ENCODE data around the gene CCDC150. TPM values are rescaled to one million over a fixed set of nuclear protein-coding genes. Genes with fewer than 3 reads are reported as not detected.
"Not testable (repeated sequence)": the region's sequence is repeated elsewhere in the genome, so short reads cannot be mapped to it uniquely, and the experiment has no call there.

Gene CCDC150
- total RNA-seq, 2 experiments from 2014 or later, result 18.6 to 30.6 TPM

- DNase-seq (no peak), ATAC-seq (no peak)
- Mint-ChIP-seq H3K9me3 (ENCODE audit: low read depth) (no peaks in the 10 kb centered on the region), H3K4me1 (peaks cover 2% of the 10 kb centered on the region), H3K36me3 (no peaks in the 10 kb centered on the region), H3K4me3 (no peak overlapping the region), H3K27ac (no peak overlapping the region), H3K27me3 (peaks cover 20% of the 10 kb centered on the region)
- CTCF ChIA-PET, result interaction anchor here (1.1 kb wide), 1 partner anchor 13 kb away, joined by 3 read pairs; the partner anchor contains the start of gene HECW2
Measured at GRCh38 chr2:196606516-196606915, 33.0 kb upstream of the CCDC150 start.

- Mint-ChIP-seq H3K9me3 (ENCODE audit: low read depth) (no peaks in the 10 kb centered on the region), H3K36me3 (no peaks in the 10 kb centered on the region), H3K27ac (no peak overlapping the region), H3K4me1 (peaks cover 2% of the 10 kb centered on the region), H3K4me3 (no peak overlapping the region), H3K27me3 (peaks cover 18% of the 10 kb centered on the region)
- no peak for DNase-seq
- no peak for ATAC-seq
- CTCF ChIA-PET, result no interaction called here
Measured at GRCh38 chr2:196607073-196607472, 32.4 kb upstream of the CCDC150 start.

GRCh38 chr2:196607896-196608295 lies 31.6 kb upstream of the CCDC150 start:
- H3K36me3 Mint-ChIP-seq; ATAC-seq; CTCF ChIA-PET; H3K4me3 Mint-ChIP-seq; H3K4me1 Mint-ChIP-seq; H3K9me3 Mint-ChIP-seq (ENCODE audit: low read depth); H3K27ac Mint-ChIP-seq; DNase-seq: not testable (repeated sequence)
- peaks cover 13% of the 10 kb centered on the region for H3K27me3 Mint-ChIP-seq

GRCh38 chr2:196609806-196610205 lies 29.7 kb upstream of the CCDC150 start:
- CTCF ChIA-PET, result no interaction called here
- ATAC-seq, result no peak
- Mint-ChIP-seq H3K4me3 (no peak overlapping the region), H3K27me3 (peaks cover 9% of the 10 kb centered on the region), H3K4me1 (peaks cover 2% of the 10 kb centered on the region), H3K36me3 (no peaks in the 10 kb centered on the region), H3K9me3 (ENCODE audit: low read depth) (no peaks in the 10 kb centered on the region), H3K27ac (no peak overlapping the region)
- DNase-seq, result no peak

GRCh38 chr2:196610796-196611195 lies 28.7 kb upstream of the CCDC150 start:
- ATAC-seq, result no peak
- peaks cover 3% of the 10 kb centered on the region for H3K27me3 Mint-ChIP-seq
- no peaks in the 10 kb centered on the region for H3K36me3 Mint-ChIP-seq
- H3K4me1 Mint-ChIP-seq, result peaks cover 2% of the 10 kb centered on the region
- H3K9me3 Mint-ChIP-seq (ENCODE audit: low read depth), result no peaks in the 10 kb centered on the region
- no peak overlapping the region for H3K27ac Mint-ChIP-seq
- no peak overlapping the region for H3K4me3 Mint-ChIP-seq
- CTCF ChIA-PET, result no interaction called here
- no peak for DNase-seq

GRCh38 chr2:196613302-196613701 lies 26.2 kb upstream of the CCDC150 start:
- Mint-ChIP-seq H3K4me1 (no peaks in the 10 kb centered on the region), H3K36me3 (no peaks in the 10 kb centered on the region), H3K27ac (no peak overlapping the region), H3K27me3 (peaks cover 3% of the 10 kb centered on the region), H3K9me3 (ENCODE audit: low read depth) (no peaks in the 10 kb centered on the region), H3K4me3 (no peak overlapping the region)
- CTCF ChIA-PET, result no interaction called here
- DNase-seq (no peak), ATAC-seq (no peak)

- H3K9me3 Mint-ChIP-seq (ENCODE audit: low read depth), result no peaks in the 10 kb centered on the region
- no peak overlapping the region for H3K4me3 Mint-ChIP-seq
- no peak for DNase-seq
- CTCF ChIA-PET, result no interaction called here
- H3K27ac Mint-ChIP-seq, result no peak overlapping the region
- H3K27me3 Mint-ChIP-seq, result peaks cover 28% of the 10 kb centered on the region
- H3K4me1 Mint-ChIP-seq, result no peaks in the 10 kb centered on the region
- H3K36me3 Mint-ChIP-seq, result peaks cover 2% of the 10 kb centered on the region
- ATAC-seq, result no peak
Measured at GRCh38 chr2:196617430-196617829, 22.1 kb upstream of the CCDC150 start.

GRCh38 chr2:196618661-196619060 lies 20.9 kb upstream of the CCDC150 start:
- no peak overlapping the region for H3K4me3 Mint-ChIP-seq
- peaks cover 2% of the 10 kb centered on the region for H3K36me3 Mint-ChIP-seq
- CTCF ChIA-PET, result no interaction called here
- no peaks in the 10 kb centered on the region for H3K4me1 Mint-ChIP-seq
- H3K9me3 Mint-ChIP-seq (ENCODE audit: low read depth), result peaks cover 2% of the 10 kb centered on the region
- no peak overlapping the region for H3K27ac Mint-ChIP-seq
- H3K27me3 Mint-ChIP-seq, result peaks cover 38% of the 10 kb centered on the region
- no peak for DNase-seq
- no peak for ATAC-seq

- CTCF ChIA-PET, result interaction anchor here (0.7 kb wide), 1 partner anchor 844 kb away, joined by 3 read pairs; no protein-coding TSS in a partner anchor
- Mint-ChIP-seq H3K27ac (no peak overlapping the region), H3K9me3 (ENCODE audit: low read depth) (no peaks in the 10 kb centered on the region), H3K27me3 (peaks cover 45% of the 10 kb centered on the region), H3K4me1 (no peaks in the 10 kb centered on the region), H3K4me3 (no peak overlapping the region), H3K36me3 (peaks cover 1% of the 10 kb centered on the region)
- ATAC-seq (no peak), DNase-seq (no peak)
Measured at GRCh38 chr2:196630531-196630930, 9.0 kb upstream of the CCDC150 start.

GRCh38 chr2:196635156-196635555 lies 4.4 kb upstream of the CCDC150 start:
- DNase-seq (no peak), ATAC-seq (no peak)
- H3K4me1 Mint-ChIP-seq, result peaks cover 6% of the 10 kb centered on the region
- H3K9me3 Mint-ChIP-seq (ENCODE audit: low read depth), result no peaks in the 10 kb centered on the region
- no peak overlapping the region for H3K27ac Mint-ChIP-seq
- peaks cover 28% of the 10 kb centered on the region for H3K27me3 Mint-ChIP-seq
- no peaks in the 10 kb centered on the region for H3K36me3 Mint-ChIP-seq
- CTCF ChIA-PET, result no interaction called here
- no peak overlapping the region for H3K4me3 Mint-ChIP-seq

- DNase-seq (no peak), ATAC-seq (no peak)
- Mint-ChIP-seq H3K36me3 (peaks cover 2% of the 10 kb centered on the region), H3K27me3 (peaks cover 9% of the 10 kb centered on the region), H3K4me1 (peaks cover 24% of the 10 kb centered on the region), H3K4me3 (peak overlapping the region; percentile 91), H3K9me3 (ENCODE audit: low read depth) (no peaks in the 10 kb centered on the region), H3K27ac (no peak overlapping the region)
- CTCF ChIA-PET, result interaction anchor here (0.8 to 1.5 kb wide), 3 partner anchors 44 to 570 kb away, joined by 3 to 6 read pairs (median 3); partner anchors contain the start of gene DNAH7
Measured at GRCh38 chr2:196638765-196639164, 750 bp upstream of the CCDC150 start.

GRCh38 chr2:196640031-196640548 lies 575 bp downstream of the CCDC150 start:
- peak overlapping the region; percentile 91 for H3K4me3 Mint-ChIP-seq

GRCh38 chr2:196649202-196649601 lies 9.7 kb downstream of the CCDC150 start:
- Mint-ChIP-seq H3K9me3 (ENCODE audit: low read depth) (peaks cover 37% of the 10 kb centered on the region), H3K27me3 (no peaks in the 10 kb centered on the region), H3K27ac (no peak overlapping the region), H3K36me3 (peaks cover 67% of the 10 kb centered on the region), H3K4me1 (no peaks in the 10 kb centered on the region), H3K4me3 (no peak overlapping the region)
- CTCF ChIA-PET, result no interaction called here
- DNase-seq (no peak), ATAC-seq (no peak)

More at GRCh38 chr2:196640031-196640548, 575 bp downstream of the CCDC150 start:
- Mint-ChIP-seq H3K27ac (peak overlapping the region; percentile 82), H3K27me3 (peaks cover 9% of the 10 kb centered on the region), H3K4me1 (peaks cover 24% of the 10 kb centered on the region), H3K9me3 (ENCODE audit: low read depth) (no peaks in the 10 kb centered on the region), H3K36me3 (peaks cover 4% of the 10 kb centered on the region)
- CTCF ChIA-PET, result interaction anchor here (1.0 to 1.5 kb wide), 3 partner anchors 111 to 571 kb away, joined by 3 to 6 read pairs (median 5); partner anchors contain the start of gene DNAH7
- DNase-seq (no peak), ATAC-seq (no peak)

- H3K4me3 Mint-ChIP-seq, result no peak overlapping the region
- ATAC-seq (no peak), DNase-seq (no peak)
- no peak overlapping the region for H3K27ac Mint-ChIP-seq
- H3K9me3 Mint-ChIP-seq (ENCODE audit: low read depth), result peaks cover 43% of the 10 kb centered on the region
- H3K27me3 Mint-ChIP-seq, result no peaks in the 10 kb centered on the region
- CTCF ChIA-PET, result no interaction called here
- H3K36me3 Mint-ChIP-seq, result peaks cover 70% of the 10 kb centered on the region
- no peaks in the 10 kb centered on the region for H3K4me1 Mint-ChIP-seq
Measured at GRCh38 chr2:196651387-196652094, 12.0 kb downstream of the CCDC150 start.

Data from activated CD8-positive, alpha-beta memory T cell treated with anti-CD3 and anti-CD28 coated beads, Interleukin-2, amount 10 ng/mL, durations not matched to agents 7 days and 5 days (primary cell).